ENCODE results near the gene ATOX1. TPM values are rescaled to one million over a fixed set of nuclear protein-coding genes. Genes with fewer than 3 reads are reported as not detected.
A peak's percentile ranks its signal among the peaks of the same experiment; 100 is the strongest.
"Not testable (repeated sequence)": the region's sequence is repeated elsewhere in the genome, so short reads cannot be mapped to it uniquely, and the experiment has no call there.

ATOX1 gene
- total and polyA plus RNA-seq, 5 donors from 2014 or later = 19.6 to 98.3 (median 71.9) TPM

GRCh38 chr5:151730381-151730780 is 28.1 kb downstream of the ATOX1 start:
- H3K4me3 ChIP-seq (ENCODE audit: low read depth, low read length) = no peak overlapping the region
- peaks cover 0 to 11% (median 4%) of the 10 kb centered on the region in 7 donors for H3K9me3 Mint-ChIP-seq
- H3K4me3 Mint-ChIP-seq = no peak overlapping the region
- DNase-seq = no peak
- H3K27ac ChIP-seq (ENCODE audit: insufficient read depth, low read length, poor library complexity, severe bottlenecking) = no peak overlapping the region
- no peaks in the 10 kb centered on the region for H3K36me3 ChIP-seq (ENCODE audit: control insufficient read depth, insufficient read depth, low read length)
- H3K4me1 ChIP-seq (ENCODE audit: control insufficient read depth, insufficient read depth, low read length, poor library complexity, severe bottlenecking) = no peaks in the 10 kb centered on the region
- peaks cover 0 to 2% of the 10 kb centered on the region in 2 experiments for H3K9me3 ChIP-seq (ENCODE audit: control insufficient read depth in 2 of 2, low read length in 2 of 2)
- no peak overlapping the region for H3K27ac Mint-ChIP-seq
- H3K27me3 ChIP-seq (ENCODE audit: control insufficient read depth, insufficient read depth, low read length) = no peaks in the 10 kb centered on the region
- H3K27me3 Mint-ChIP-seq = no peaks in the 10 kb centered on the region
- H3K4me1 Mint-ChIP-seq = peaks cover 0 to 4% (median 2%) of the 10 kb centered on the region in 4 donors
- ATAC-seq (ENCODE audit: low read depth in 2 of 2) = no peak
- H3K36me3 Mint-ChIP-seq = peaks cover 30% of the 10 kb centered on the region

GRCh38 chr5:151729597-151729996 is 28.8 kb downstream of the ATOX1 start:
- not testable (repeated sequence) for H3K4me1 ChIP-seq (ENCODE audit: control insufficient read depth, insufficient read depth, low read length, poor library complexity, severe bottlenecking); H3K27me3 ChIP-seq (ENCODE audit: control insufficient read depth, insufficient read depth, low read length); H3K27ac Mint-ChIP-seq; H3K27me3 Mint-ChIP-seq; H3K4me1 Mint-ChIP-seq; ATAC-seq (ENCODE audit: low read depth in 2 of 2); H3K4me3 Mint-ChIP-seq; H3K36me3 ChIP-seq (ENCODE audit: control insufficient read depth, insufficient read depth, low read length); DNase-seq; H3K4me3 ChIP-seq (ENCODE audit: low read depth, low read length); H3K27ac ChIP-seq (ENCODE audit: insufficient read depth, low read length, poor library complexity, severe bottlenecking); H3K9me3 ChIP-seq (ENCODE audit: control insufficient read depth in 2 of 2, low read length in 2 of 2)
- Mint-ChIP-seq H3K36me3 (peaks cover 30% of the 10 kb centered on the region), H3K9me3 (peaks cover 0 to 11% (median 4%) of the 10 kb centered on the region in 7 donors)

GRCh38 chr5:151724360-151724759 is 34.1 kb downstream of the ATOX1 start:
- Mint-ChIP-seq H3K36me3 (peaks cover 8% of the 10 kb centered on the region), H3K27ac (no peak overlapping the region), H3K27me3 (no peaks in the 10 kb centered on the region), H3K9me3 (peaks cover 0 to 3% (median 0%) of the 10 kb centered on the region in 7 donors), H3K4me1 (peaks cover 0 to 2% (median under 1%) of the 10 kb centered on the region in 4 donors), H3K4me3 (no peak overlapping the region)
- H3K27ac ChIP-seq (ENCODE audit: insufficient read depth, low read length, poor library complexity, severe bottlenecking) = no peak overlapping the region
- H3K9me3 ChIP-seq (ENCODE audit: control insufficient read depth in 2 of 2, low read length in 2 of 2) = no peaks in the 10 kb centered on the region
- no peaks in the 10 kb centered on the region for H3K36me3 ChIP-seq (ENCODE audit: control insufficient read depth, insufficient read depth, low read length)
- ATAC-seq (ENCODE audit: low read depth in 2 of 2) (no peak), DNase-seq (no peak)
- H3K4me3 ChIP-seq (ENCODE audit: low read depth, low read length) = no peak overlapping the region
- no peaks in the 10 kb centered on the region for H3K4me1 ChIP-seq (ENCODE audit: control insufficient read depth, insufficient read depth, low read length, poor library complexity, severe bottlenecking)
- no peaks in the 10 kb centered on the region for H3K27me3 ChIP-seq (ENCODE audit: control insufficient read depth, insufficient read depth, low read length)

GRCh38 chr5:151722546-151722945 is 35.9 kb downstream of the ATOX1 start:
- Histone ChIP-seq H3K36me3 (ENCODE audit: control insufficient read depth, insufficient read depth, low read length) (no peaks in the 10 kb centered on the region), H3K4me1 (ENCODE audit: control insufficient read depth, insufficient read depth, low read length, poor library complexity, severe bottlenecking) (no peaks in the 10 kb centered on the region), H3K27ac (ENCODE audit: insufficient read depth, low read length, poor library complexity, severe bottlenecking) (no peak overlapping the region), H3K4me3 (ENCODE audit: low read depth, low read length) (no peak overlapping the region), H3K27me3 (ENCODE audit: control insufficient read depth, insufficient read depth, low read length) (no peaks in the 10 kb centered on the region), H3K9me3 (ENCODE audit: control insufficient read depth in 2 of 2, low read length in 2 of 2) (no peaks in the 10 kb centered on the region)
- H3K4me3 Mint-ChIP-seq = no peak overlapping the region
- peaks cover 0 to 3% (median 1%) of the 10 kb centered on the region in 4 donors for H3K4me1 Mint-ChIP-seq
- H3K27ac Mint-ChIP-seq = no peak overlapping the region
- no peaks in the 10 kb centered on the region for H3K36me3 Mint-ChIP-seq
- H3K27me3 Mint-ChIP-seq = no peaks in the 10 kb centered on the region
- ATAC-seq (ENCODE audit: low read depth in 2 of 2) = no peak
- H3K9me3 Mint-ChIP-seq = no peaks in the 10 kb centered on the region
- DNase-seq = no peak

GRCh38 chr5:151721812-151722391 is 36.5 kb downstream of the ATOX1 start:
- Mint-ChIP-seq H3K9me3 (no peaks in the 10 kb centered on the region), H3K4me1 (peaks cover 0 to 4% (median 1%) of the 10 kb centered on the region in 4 donors), H3K4me3 (no peak overlapping the region), H3K36me3 (no peaks in the 10 kb centered on the region), H3K27ac (no peak overlapping the region), H3K27me3 (no peaks in the 10 kb centered on the region)
- H3K4me1 ChIP-seq (ENCODE audit: control insufficient read depth, insufficient read depth, low read length, poor library complexity, severe bottlenecking) = no peaks in the 10 kb centered on the region
- H3K36me3 ChIP-seq (ENCODE audit: control insufficient read depth, insufficient read depth, low read length) = no peaks in the 10 kb centered on the region
- no peak overlapping the region for H3K4me3 ChIP-seq (ENCODE audit: low read depth, low read length)
- DNase-seq (no peak), ATAC-seq (ENCODE audit: low read depth in 2 of 2) (no peak)
- no peaks in the 10 kb centered on the region for H3K27me3 ChIP-seq (ENCODE audit: control insufficient read depth, insufficient read depth, low read length)
- no peak overlapping the region for H3K27ac ChIP-seq (ENCODE audit: insufficient read depth, low read length, poor library complexity, severe bottlenecking)
- no peaks in the 10 kb centered on the region for H3K9me3 ChIP-seq (ENCODE audit: control insufficient read depth in 2 of 2, low read length in 2 of 2)

DNA sequence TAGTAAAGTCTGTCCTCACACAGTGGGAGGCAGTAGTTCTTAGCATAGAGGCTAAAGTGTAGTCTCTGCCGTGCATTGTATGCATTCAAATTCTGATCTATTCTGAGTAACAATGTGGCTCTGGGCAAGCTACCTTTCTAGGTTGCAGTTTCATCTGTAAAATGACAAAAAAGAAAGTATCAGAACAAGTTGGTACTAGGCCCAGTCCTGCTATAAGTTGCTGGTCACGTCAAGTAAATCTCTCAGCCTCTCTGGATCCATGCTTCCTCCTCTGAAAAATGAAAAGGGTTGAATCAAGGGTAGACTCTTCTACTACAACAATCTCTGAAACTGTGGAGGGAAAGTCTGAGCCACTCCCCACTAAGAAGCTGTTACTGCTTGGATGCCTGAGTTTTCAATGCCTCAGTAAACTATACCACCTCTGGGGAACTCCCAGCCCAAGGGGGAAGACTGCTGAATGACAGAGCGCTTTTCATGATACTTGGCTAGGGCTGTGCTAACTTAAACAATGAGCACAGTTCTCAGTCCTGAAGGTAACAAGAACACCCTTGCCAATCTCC is 37.3 kb downstream of the ATOX1 start:
- H3K4me1 Mint-ChIP-seq = peaks cover 0 to 4% (median 1%) of the 10 kb centered on the region in 4 donors
- no peaks in the 10 kb centered on the region for H3K27me3 Mint-ChIP-seq
- H3K4me3 ChIP-seq (ENCODE audit: low read depth, low read length) = no peak overlapping the region
- no peaks in the 10 kb centered on the region for H3K9me3 ChIP-seq (ENCODE audit: control insufficient read depth in 2 of 2, low read length in 2 of 2)
- no peaks in the 10 kb centered on the region for H3K36me3 Mint-ChIP-seq
- no peaks in the 10 kb centered on the region for H3K9me3 Mint-ChIP-seq
- DNase-seq (no peak), ATAC-seq (ENCODE audit: low read depth in 2 of 2) (peak; percentile 31)
- H3K4me3 Mint-ChIP-seq = no peak overlapping the region
- H3K27ac ChIP-seq (ENCODE audit: insufficient read depth, low read length, poor library complexity, severe bottlenecking) = no peak overlapping the region
- no peaks in the 10 kb centered on the region for H3K4me1 ChIP-seq (ENCODE audit: control insufficient read depth, insufficient read depth, low read length, poor library complexity, severe bottlenecking)
- H3K27me3 ChIP-seq (ENCODE audit: control insufficient read depth, insufficient read depth, low read length) = no peaks in the 10 kb centered on the region
- H3K36me3 ChIP-seq (ENCODE audit: control insufficient read depth, insufficient read depth, low read length) = no peaks in the 10 kb centered on the region
- H3K27ac Mint-ChIP-seq = no peak overlapping the region

GRCh38 chr5:151720215-151720614 is 38.2 kb downstream of the ATOX1 start:
- H3K36me3 Mint-ChIP-seq = peaks cover 4% of the 10 kb centered on the region

More at GRCh38 chr5:151720215-151720614, 38.2 kb downstream of the ATOX1 start:
- H3K36me3 ChIP-seq (ENCODE audit: control insufficient read depth, insufficient read depth, low read length) = no peaks in the 10 kb centered on the region
- ATAC-seq (ENCODE audit: low read depth in 2 of 2) (no peak), DNase-seq (no peak)
- Mint-ChIP-seq H3K9me3 (no peaks in the 10 kb centered on the region), H3K4me3 (no peak overlapping the region), H3K27me3 (no peaks in the 10 kb centered on the region), H3K27ac (no peak overlapping the region), H3K4me1 (peaks cover 0 to 2% (median 1%) of the 10 kb centered on the region in 4 donors)
- no peaks in the 10 kb centered on the region for H3K27me3 ChIP-seq (ENCODE audit: control insufficient read depth, insufficient read depth, low read length)
- no peak overlapping the region for H3K4me3 ChIP-seq (ENCODE audit: low read depth, low read length)
- H3K27ac ChIP-seq (ENCODE audit: insufficient read depth, low read length, poor library complexity, severe bottlenecking) = no peak overlapping the region
- no peaks in the 10 kb centered on the region for H3K9me3 ChIP-seq (ENCODE audit: control insufficient read depth in 2 of 2, low read length in 2 of 2)
- H3K4me1 ChIP-seq (ENCODE audit: control insufficient read depth, insufficient read depth, low read length, poor library complexity, severe bottlenecking) = no peaks in the 10 kb centered on the region

Measured in CD4-positive, CD25-positive, alpha-beta regulatory T cell (primary cell).